ENCODE measurements around the gene USP32.

DNA sequence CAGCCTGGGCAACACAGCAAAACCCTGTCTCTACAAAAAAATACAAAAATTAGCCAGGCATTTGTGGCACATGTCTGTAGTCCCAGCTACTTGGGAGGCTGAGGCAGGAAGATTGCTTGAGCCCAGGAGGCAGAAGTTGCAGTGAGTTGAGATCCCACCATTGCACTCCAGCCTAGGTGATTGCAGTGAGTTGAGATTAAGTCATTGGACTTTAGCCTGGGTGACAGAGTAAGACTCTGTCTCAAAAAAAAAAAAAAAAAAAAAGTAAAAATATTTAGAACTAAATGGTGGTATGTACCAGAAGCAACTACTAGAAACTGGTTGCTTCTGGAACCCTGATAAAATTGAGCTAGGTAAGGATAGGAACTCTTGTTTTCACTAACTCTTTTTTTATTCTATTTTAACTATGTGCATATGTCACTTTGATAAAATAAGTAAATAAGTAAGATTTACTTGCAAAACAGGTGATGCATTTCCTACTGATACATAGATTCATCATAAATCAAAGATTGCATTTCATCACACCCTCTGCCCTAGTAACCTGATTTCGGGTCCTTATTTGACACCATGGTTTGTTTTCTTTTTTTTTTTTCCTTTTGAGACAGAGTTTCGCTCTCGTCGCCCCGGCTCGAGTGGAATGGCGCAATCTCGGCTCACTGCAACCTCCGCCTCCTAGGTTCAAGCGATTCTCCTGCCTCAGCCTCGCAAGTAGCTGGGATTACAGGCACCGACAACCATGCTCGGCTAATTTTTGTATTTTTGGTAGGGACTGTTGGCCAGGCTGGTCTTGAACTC lies 66.0 kb downstream of the USP32 start:
- TF ChIP-seq CTCF (IDR thresholded peaks at IDR 0.05; ENCODE audit: extremely low read depth in 1 of 2, insufficient read depth in 1 of 2, low read depth in 1 of 2, low read length in 2 of 2) (no peak), POLR2A (IDR thresholded peaks at IDR 0.05; ENCODE audit: low read depth, low read length) (no peak), EZH2 (IDR thresholded peaks at IDR 0.05; ENCODE audit: borderline replicate concordance, low read depth, low read length, severe bottlenecking) (no peak), MYC (IDR thresholded peaks at IDR 0.05; ENCODE audit: low read depth, low read length) (no peak)
- TF ChIP-seq, protein P1, sequence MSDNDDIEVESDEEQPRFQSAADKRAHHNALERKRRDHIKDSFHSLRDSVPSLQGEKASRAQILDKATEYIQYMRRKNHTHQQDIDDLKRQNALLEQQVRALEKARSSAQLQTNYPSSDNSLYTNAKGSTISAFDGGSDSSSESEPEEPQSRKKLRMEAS (IDR thresholded peaks at IDR 0.05; ENCODE audit: insufficient read depth, insufficient read length) = no peak

All from endothelial cell of umbilical vein (primary cell).